ENCODE measurements around the gene PXDC1.
"Not testable (repeated sequence)": the region's sequence is repeated elsewhere in the genome, so short reads cannot be mapped to it uniquely, and the experiment has no call there.

PXDC1 gene

GRCh38 chr6:3711776-3712175 lies 39.7 kb downstream of the PXDC1 start:
- DNase-seq (ENCODE audit: low read depth, low spot score) = no peak

- peak; percentile 79 for DNase-seq (ENCODE audit: low read depth, low spot score)
Measured at GRCh38 chr6:3710403-3710802, 41.1 kb downstream of the PXDC1 start.

- no peak for DNase-seq (ENCODE audit: low read depth, low spot score)
Measured at GRCh38 chr6:3708540-3708939, 43.0 kb downstream of the PXDC1 start.

- no peak for DNase-seq (ENCODE audit: low read depth, low spot score)
Measured at GRCh38 chr6:3707751-3708412, 43.6 kb downstream of the PXDC1 start.

- no peak for DNase-seq (ENCODE audit: low read depth, low spot score)
Measured at GRCh38 chr6:3707024-3707423, 44.5 kb downstream of the PXDC1 start.

- DNase-seq (ENCODE audit: low read depth, low spot score) = no peak
Measured at GRCh38 chr6:3706547-3706946, 45.0 kb downstream of the PXDC1 start.

GRCh38 chr6:3701631-3702030 lies 49.9 kb downstream of the PXDC1 start:
- no peak for DNase-seq (ENCODE audit: low read depth, low spot score)

- DNase-seq (ENCODE audit: low read depth, low spot score) = no peak
Measured at GRCh38 chr6:3699231-3699630, 52.3 kb downstream of the PXDC1 start.

- DNase-seq (ENCODE audit: low read depth, low spot score) = peak; percentile 49
Measured at GRCh38 chr6:3698021-3698420, 53.5 kb downstream of the PXDC1 start.

- no peak for DNase-seq (ENCODE audit: low read depth, low spot score)
Measured at GRCh38 chr6:3697609-3698008, 53.9 kb downstream of the PXDC1 start.

- no peak for DNase-seq (ENCODE audit: low read depth, low spot score)
Measured at GRCh38 chr6:3696525-3697088, 54.9 kb downstream of the PXDC1 start.

GRCh38 chr6:3695065-3695817 lies 56.3 kb downstream of the PXDC1 start:
- no peak for DNase-seq (ENCODE audit: low read depth, low spot score)

GRCh38 chr6:3693831-3694230 lies 57.7 kb downstream of the PXDC1 start:
- DNase-seq (ENCODE audit: low read depth, low spot score) = no peak

- DNase-seq (ENCODE audit: low read depth, low spot score) = no peak
Measured at GRCh38 chr6:3690506-3690905, 61.0 kb downstream of the PXDC1 start.

- DNase-seq (ENCODE audit: low read depth, low spot score) = no peak
Measured at GRCh38 chr6:3687847-3688246, 63.7 kb downstream of the PXDC1 start.

GRCh38 chr6:3683331-3683730 lies 68.2 kb downstream of the PXDC1 start:
- DNase-seq (ENCODE audit: low read depth, low spot score) = no peak

GRCh38 chr6:3678946-3679345 lies 72.6 kb downstream of the PXDC1 start:
- no peak for DNase-seq (ENCODE audit: low read depth, low spot score)

GRCh38 chr6:3677751-3678150 lies 73.8 kb downstream of the PXDC1 start:
- not testable (repeated sequence) for DNase-seq (ENCODE audit: low read depth, low spot score)

- not testable (repeated sequence) for DNase-seq (ENCODE audit: low read depth, low spot score)
Measured at GRCh38 chr6:3677351-3677750, 74.2 kb downstream of the PXDC1 start.
